KMS-11 (cell line): ENCODE data around the gene PTGR2.
"Not testable (repeated sequence)": the region's sequence is repeated elsewhere in the genome, so short reads cannot be mapped to it uniquely, and the experiment has no call there.

Experiments
- H2AFZ ChIP-seq: fragments of 200-600 bp; sonication (generic); 2 replicates; pipeline ENCODE4 v1.6.1; 2016; ENCODE audit warnings: antibody characterized with exemption, mixed run types, low read depth
- H3K27ac ChIP-seq: fragments of 200-600 bp; sonication (generic); 2 replicates; pipeline ENCODE4 v1.6.1; 2016; ENCODE audit warnings: mild to moderate bottlenecking, mixed run types
- H3K27me3 ChIP-seq: fragments of 200-600 bp; sonication (generic); 2 replicates; pipeline ENCODE4 v1.6.1; 2017; ENCODE audit warnings: mild to moderate bottlenecking, low read depth, mixed run types, moderate library complexity; ENCODE audit not compliant: insufficient read depth
- H3K36me3 ChIP-seq: fragments of 200-600 bp; sonication (generic); 2 replicates; pipeline ENCODE4 v1.6.1; 2017; ENCODE audit warnings: mild to moderate bottlenecking, mixed run types; ENCODE audit not compliant: insufficient read depth
- H3K4me1 ChIP-seq: fragments of 200-600 bp; sonication (generic); 2 replicates; pipeline ENCODE4 v1.6.1; 2016; ENCODE audit warnings: mild to moderate bottlenecking, low read depth, mixed run types; ENCODE audit not compliant: poor library complexity, severe bottlenecking
- H3K4me2 ChIP-seq: fragments of 200-600 bp; sonication (generic); 2 replicates; pipeline ENCODE4 v1.7.0; 2016; ENCODE audit warnings: mild to moderate bottlenecking, mixed run types
- H3K4me3 ChIP-seq: fragments of 200-600 bp; sonication (generic); IDR thresholded peaks from 2 replicates; pipeline ENCODE4 v1.6.1; 2017; ENCODE audit warnings: low read depth, low read length, mixed read lengths; ENCODE audit not compliant: insufficient read depth
- H3K79me2 ChIP-seq: fragments of 200-600 bp; sonication (generic); 2 replicates; pipeline ENCODE4 v1.6.1; 2016; ENCODE audit warnings: low read depth, mixed run types; ENCODE audit not compliant: insufficient read depth
- H3K9ac ChIP-seq: fragments of 200-600 bp; sonication (generic); 2 replicates; pipeline ENCODE4 v1.6.1; 2016; ENCODE audit warnings: mild to moderate bottlenecking, mixed run types
- H4K20me1 ChIP-seq: fragments of 200-600 bp; sonication (generic); 2 replicates; pipeline ENCODE4 v1.6.1; 2016; ENCODE audit warnings: mild to moderate bottlenecking, mixed run types; ENCODE audit not compliant: insufficient read depth
- TF ChIP-seq, protein P1 (sequence below): fragments of 200-600 bp; sonication (generic); conservative IDR thresholded peaks from 2 replicates; pipeline ENCODE4 v1.6.1; 2017; ENCODE audit warnings: low read depth, mild to moderate bottlenecking, antibody characterized with exemption, low read length, moderate library complexity, mixed read lengths

PTGR2 gene

DNA sequence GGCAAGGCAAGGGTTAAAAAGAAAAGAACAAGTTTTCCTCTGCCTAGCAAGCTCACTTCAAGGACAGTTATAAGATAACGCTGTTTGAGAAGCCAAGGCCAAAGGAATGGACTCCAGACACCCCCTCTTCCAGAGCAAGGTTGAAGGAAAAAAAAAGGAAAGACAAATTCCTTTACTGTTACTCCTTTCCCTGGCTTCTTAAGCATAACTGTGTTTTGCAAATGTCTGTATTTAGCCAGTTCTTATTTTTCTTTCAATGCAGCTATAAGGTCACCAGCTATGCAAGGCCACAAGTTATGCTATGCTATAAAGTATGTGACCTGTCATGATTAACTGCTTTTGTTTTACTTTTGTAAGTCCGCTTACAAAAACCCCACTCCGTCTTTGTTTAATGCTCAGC lies 61.6 kb downstream of the PTGR2 start:
- Histone ChIP-seq H3K27ac (no peak overlapping the region), H3K79me2 (no peaks in the 10 kb centered on the region), H3K36me3 (no peaks in the 10 kb centered on the region), H3K27me3 (no peaks in the 10 kb centered on the region), H3K9ac (no peak overlapping the region), H2AFZ (no peak overlapping the region), H4K20me1 (no peaks in the 10 kb centered on the region), H3K4me1 (peaks cover 11% of the 10 kb centered on the region), H3K4me2 (no peak overlapping the region), H3K4me3 (no peak overlapping the region)
- TF ChIP-seq, protein P1, sequence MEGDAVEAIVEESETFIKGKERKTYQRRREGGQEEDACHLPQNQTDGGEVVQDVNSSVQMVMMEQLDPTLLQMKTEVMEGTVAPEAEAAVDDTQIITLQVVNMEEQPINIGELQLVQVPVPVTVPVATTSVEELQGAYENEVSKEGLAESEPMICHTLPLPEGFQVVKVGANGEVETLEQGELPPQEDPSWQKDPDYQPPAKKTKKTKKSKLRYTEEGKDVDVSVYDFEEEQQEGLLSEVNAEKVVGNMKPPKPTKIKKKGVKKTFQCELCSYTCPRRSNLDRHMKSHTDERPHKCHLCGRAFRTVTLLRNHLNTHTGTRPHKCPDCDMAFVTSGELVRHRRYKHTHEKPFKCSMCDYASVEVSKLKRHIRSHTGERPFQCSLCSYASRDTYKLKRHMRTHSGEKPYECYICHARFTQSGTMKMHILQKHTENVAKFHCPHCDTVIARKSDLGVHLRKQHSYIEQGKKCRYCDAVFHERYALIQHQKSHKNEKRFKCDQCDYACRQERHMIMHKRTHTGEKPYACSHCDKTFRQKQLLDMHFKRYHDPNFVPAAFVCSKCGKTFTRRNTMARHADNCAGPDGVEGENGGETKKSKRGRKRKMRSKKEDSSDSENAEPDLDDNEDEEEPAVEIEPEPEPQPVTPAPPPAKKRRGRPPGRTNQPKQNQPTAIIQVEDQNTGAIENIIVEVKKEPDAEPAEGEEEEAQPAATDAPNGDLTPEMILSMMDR = no peak

DNA sequence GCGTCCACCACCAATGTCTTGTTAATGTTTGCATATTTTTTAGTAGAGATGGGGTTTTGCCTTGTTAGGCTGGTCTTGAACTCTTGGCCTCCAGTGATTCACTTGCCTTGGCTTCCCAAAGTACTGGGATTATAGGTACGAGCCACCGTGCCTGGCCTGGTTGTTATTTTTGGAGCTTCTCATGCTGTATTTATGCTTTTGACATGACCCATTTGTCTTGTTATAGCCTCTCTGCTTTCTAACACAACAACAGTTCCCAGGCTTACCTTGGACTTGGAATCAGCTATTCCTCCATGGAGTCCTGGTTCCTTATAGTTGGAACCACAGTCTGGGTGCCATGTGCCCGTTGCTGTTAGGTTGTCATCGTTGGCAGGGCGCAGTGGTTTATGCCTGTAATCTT lies 64.7 kb downstream of the PTGR2 start:
- H3K4me2 ChIP-seq = no peak overlapping the region

DNA sequence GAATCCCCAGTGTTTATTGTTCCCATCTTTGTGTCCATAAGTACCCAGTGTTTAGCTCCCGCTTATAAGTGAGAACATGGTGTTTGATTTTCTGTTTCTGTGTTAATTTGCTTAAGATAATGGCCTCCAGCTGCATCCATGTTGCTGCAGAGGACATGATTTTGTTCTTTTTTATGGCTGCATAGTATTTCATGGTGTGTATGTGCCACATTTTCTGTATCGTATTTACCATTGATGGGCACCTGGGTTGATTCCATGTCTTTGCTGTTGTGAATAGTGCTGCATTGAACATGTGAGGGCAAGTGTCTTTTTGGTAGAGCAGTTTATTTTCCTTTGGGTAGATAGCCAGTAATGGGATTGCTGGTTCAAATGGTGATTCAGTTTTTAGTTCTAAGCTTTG lies 67.8 kb downstream of the PTGR2 start:
- not testable (repeated sequence) for H3K79me2 ChIP-seq, H3K36me3 ChIP-seq, H3K4me1 ChIP-seq, H4K20me1 ChIP-seq, H3K27ac ChIP-seq, H2AFZ ChIP-seq, H3K9ac ChIP-seq, H3K4me3 ChIP-seq, H3K27me3 ChIP-seq, H3K4me2 ChIP-seq

More for the DNA sequence above, 64.7 kb downstream of the PTGR2 start:
- Histone ChIP-seq H2AFZ (no peak overlapping the region), H3K9ac (no peak overlapping the region), H3K79me2 (no peaks in the 10 kb centered on the region), H3K4me3 (no peak overlapping the region), H3K27me3 (no peaks in the 10 kb centered on the region), H3K27ac (no peak overlapping the region), H4K20me1 (no peaks in the 10 kb centered on the region), H3K36me3 (no peaks in the 10 kb centered on the region), H3K4me1 (no peaks in the 10 kb centered on the region)
- TF ChIP-seq, protein P1 = no peak

DNA sequence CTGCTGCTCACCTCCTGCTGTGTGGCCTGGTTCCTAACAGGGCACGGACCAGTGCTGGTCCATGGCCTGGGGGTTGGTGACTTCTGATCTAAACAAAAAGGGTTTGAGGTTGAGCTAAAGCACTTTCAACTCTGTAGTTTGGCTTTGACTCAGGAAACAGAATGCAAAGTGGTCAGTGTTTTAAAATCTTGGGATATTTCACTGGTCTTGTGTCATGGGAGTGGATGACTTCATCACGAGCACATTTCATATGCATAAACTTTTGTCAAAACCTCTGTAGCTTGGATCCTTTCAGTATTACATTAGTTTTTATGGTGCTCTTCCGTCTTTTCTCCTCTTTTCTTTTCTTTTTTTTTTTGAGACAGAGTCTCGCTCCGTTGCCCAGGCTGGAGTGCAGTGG lies 72.7 kb downstream of the PTGR2 start:
- Histone ChIP-seq H3K27ac (no peak overlapping the region), H3K4me2 (no peak overlapping the region), H4K20me1 (no peaks in the 10 kb centered on the region), H3K4me3 (no peak overlapping the region), H2AFZ (no peak overlapping the region), H3K4me1 (no peaks in the 10 kb centered on the region), H3K79me2 (no peaks in the 10 kb centered on the region), H3K27me3 (no peaks in the 10 kb centered on the region), H3K9ac (no peak overlapping the region), H3K36me3 (no peaks in the 10 kb centered on the region)
- TF ChIP-seq, protein P1 = no peak
